ENCODE measurements around the gene CDX2. TPM values are rescaled to one million over a fixed set of nuclear protein-coding genes. Genes with fewer than 3 reads are reported as not detected.

The CDX2 gene
- total and polyA plus RNA-seq, 10 of the 15 experiments (the other 5 are each of a cell fraction or from before 2014, with no cell fraction given), result 0.15 TPM; not detected in 9

GRCh38 chr13:27985600-27985999 is 16.5 kb upstream of the CDX2 start (continued):
- TF ChIP-seq, protein P1, sequence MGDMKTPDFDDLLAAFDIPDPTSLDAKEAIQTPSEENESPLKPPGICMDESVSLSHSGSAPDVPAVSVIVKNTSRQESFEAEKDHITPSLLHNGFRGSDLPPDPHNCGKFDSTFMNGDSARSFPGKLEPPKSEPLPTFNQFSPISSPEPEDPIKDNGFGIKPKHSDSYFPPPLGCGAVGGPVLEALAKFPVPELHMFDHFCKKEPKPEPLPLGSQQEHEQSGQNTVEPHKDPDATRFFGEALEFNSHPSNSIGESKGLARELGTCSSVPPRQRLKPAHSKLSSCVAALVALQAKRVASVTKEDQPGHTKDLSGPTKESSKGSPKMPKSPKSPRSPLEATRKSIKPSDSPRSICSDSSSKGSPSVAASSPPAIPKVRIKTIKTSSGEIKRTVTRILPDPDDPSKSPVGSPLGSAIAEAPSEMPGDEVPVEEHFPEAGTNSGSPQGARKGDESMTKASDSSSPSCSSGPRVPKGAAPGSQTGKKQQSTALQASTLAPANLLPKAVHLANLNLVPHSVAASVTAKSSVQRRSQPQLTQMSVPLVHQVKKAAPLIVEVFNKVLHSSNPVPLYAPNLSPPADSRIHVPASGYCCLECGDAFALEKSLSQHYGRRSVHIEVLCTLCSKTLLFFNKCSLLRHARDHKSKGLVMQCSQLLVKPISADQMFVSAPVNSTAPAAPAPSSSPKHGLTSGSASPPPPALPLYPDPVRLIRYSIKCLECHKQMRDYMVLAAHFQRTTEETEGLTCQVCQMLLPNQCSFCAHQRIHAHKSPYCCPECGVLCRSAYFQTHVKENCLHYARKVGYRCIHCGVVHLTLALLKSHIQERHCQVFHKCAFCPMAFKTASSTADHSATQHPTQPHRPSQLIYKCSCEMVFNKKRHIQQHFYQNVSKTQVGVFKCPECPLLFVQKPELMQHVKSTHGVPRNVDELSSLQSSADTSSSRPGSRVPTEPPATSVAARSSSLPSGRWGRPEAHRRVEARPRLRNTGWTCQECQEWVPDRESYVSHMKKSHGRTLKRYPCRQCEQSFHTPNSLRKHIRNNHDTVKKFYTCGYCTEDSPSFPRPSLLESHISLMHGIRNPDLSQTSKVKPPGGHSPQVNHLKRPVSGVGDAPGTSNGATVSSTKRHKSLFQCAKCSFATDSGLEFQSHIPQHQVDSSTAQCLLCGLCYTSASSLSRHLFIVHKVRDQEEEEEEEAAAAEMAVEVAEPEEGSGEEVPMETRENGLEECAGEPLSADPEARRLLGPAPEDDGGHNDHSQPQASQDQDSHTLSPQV (IDR thresholded peaks at IDR 0.05), result no peak
- TF ChIP-seq NFIC (IDR thresholded peaks at IDR 0.05; ENCODE audit: low read depth, low read length), result no peak

DNA sequence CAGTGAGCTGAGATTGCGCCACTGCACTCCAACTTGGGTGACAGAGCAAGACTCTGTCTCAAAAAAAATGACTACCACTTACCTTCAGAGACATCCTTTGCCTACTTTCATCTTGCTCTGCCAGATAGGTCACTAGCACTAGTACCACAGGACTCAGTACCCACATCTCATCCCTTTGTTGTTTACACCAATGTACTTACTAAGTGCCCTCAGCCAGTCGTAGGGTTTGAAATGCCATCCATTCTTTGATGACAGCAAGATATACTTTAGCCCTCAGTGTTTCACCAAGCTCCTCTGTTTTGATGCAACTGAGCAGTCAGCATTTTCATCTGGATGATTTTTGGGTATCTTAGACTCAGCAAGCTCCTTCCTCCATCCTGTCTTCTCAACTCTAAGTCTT is 13.2 kb upstream of the CDX2 start:
- 46% methylated on average over 2 of the region's 2 CpGs for WGBS (ENCODE audit: insufficient coverage, insufficient replicate concordance, low lambda C conversion rate, missing lambda C conversion rate)
- no peak for ATAC-seq

More for the DNA sequence above, 13.2 kb upstream of the CDX2 start:
- Histone ChIP-seq H3K27ac (ENCODE audit: control insufficient read depth, insufficient read depth) (no peak overlapping the region), H3K27me3 (replicated peaks in 1 of 2; ENCODE audit: control insufficient read depth in 2 of 2, insufficient read depth in 2 of 2, low read length in 1 of 2) (peaks cover 17 to 29% of the 10 kb centered on the region in 2 experiments), H3K4me1 (ENCODE audit: control insufficient read depth, insufficient read depth, low read length) (no peaks in the 10 kb centered on the region), H3K9ac (ENCODE audit: control insufficient read depth, insufficient read depth, low read length) (no peak overlapping the region), H3K4me2 (ENCODE audit: control insufficient read depth, insufficient read depth) (no peak overlapping the region), H3K9me3 (replicated peaks; ENCODE audit: control insufficient read depth, insufficient read depth, low read length) (no peaks in the 10 kb centered on the region), H4K20me1 (ENCODE audit: control insufficient read depth, insufficient read depth) (no peaks in the 10 kb centered on the region), H2AFZ (ENCODE audit: control insufficient read depth, low read depth, low read length) (no peak overlapping the region), H3K36me3 (ENCODE audit: control insufficient read depth in 2 of 2, insufficient read depth in 2 of 2, low read length in 1 of 2) (no peaks in the 10 kb centered on the region), H3K79me2 (ENCODE audit: control insufficient read depth, insufficient read depth, low read length) (no peaks in the 10 kb centered on the region), H3K4me3 (no peak overlapping the region)
- no TSS peak for BruUV-seq (replicated peaks)
- no peak for FAIRE-seq
- no peak for DNase-seq (ENCODE audit: low read depth, low spot score)
- ChIA-PET POLR2A (interaction anchor here (0.5 kb wide), 1 partner anchor 11 kb away, joined by 3 read pairs; no protein-coding TSS in a partner anchor), CTCF (interaction anchor here (0.9 to 9.6 kb wide), 10 partner anchors 8 to 621 kb away, joined by 3 to 238 read pairs (median 10); no protein-coding TSS in a partner anchor), RAD21 (ENCODE audit: unreplicated experiment) (interaction anchor here (0.9 to 4.5 kb wide), 3 partner anchors 26 to 620 kb away, joined by 3 to 85 read pairs (median 19); no protein-coding TSS in a partner anchor), SMC1A (ENCODE audit: uncharacterized antibody, unreplicated experiment) (interaction anchor here (1.2 to 7.0 kb wide), 3 partner anchors 9 to 620 kb away, joined by 4 to 89 read pairs (median 15); no protein-coding TSS in a partner anchor)
- in situ Hi-C loops (cut with MboI) (loop anchor here (5.0 to 10.0 kb wide), 4 partner anchors 155 to 998 kb away; no protein-coding TSS in a partner anchor), intact Hi-C loops (cut with micrococcal nuclease; ENCODE audit: unreplicated experiment) (loop anchor here (10.0 kb wide), 1 partner anchor 998 kb away; no protein-coding TSS in a partner anchor)
- no peak for TF ChIP-seq RELA (IDR thresholded peaks at IDR 0.05; ENCODE audit: borderline replicate concordance, partially characterized antibody)
- no peak for TF ChIP-seq PAX5 (IDR thresholded peaks at IDR 0.05; ENCODE audit: borderline replicate concordance, low read depth, low read length)
- TF ChIP-seq, protein P2, sequence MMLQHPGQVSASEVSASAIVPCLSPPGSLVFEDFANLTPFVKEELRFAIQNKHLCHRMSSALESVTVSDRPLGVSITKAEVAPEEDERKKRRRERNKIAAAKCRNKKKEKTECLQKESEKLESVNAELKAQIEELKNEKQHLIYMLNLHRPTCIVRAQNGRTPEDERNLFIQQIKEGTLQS (IDR thresholded peaks at IDR 0.05; ENCODE audit: borderline replicate concordance, extremely low read depth, low read depth, low read length), result no peak
- no peak for TF ChIP-seq BCL11A (IDR thresholded peaks at IDR 0.05; ENCODE audit: low read depth, low read length)
- no peak for TF ChIP-seq CHD2 (IDR thresholded peaks at IDR 0.05; ENCODE audit: borderline replicate concordance, low read depth, low read length)
- no peak for TF ChIP-seq EGR1 (IDR thresholded peaks at IDR 0.05; ENCODE audit: borderline replicate concordance in 1 of 2, low read depth in 2 of 2, low read length in 2 of 2)
- no peak for TF ChIP-seq KLF5 (IDR thresholded peaks at IDR 0.05; ENCODE audit: partially characterized antibody)

Data from GM12878 (cell line).